Stimulated activated CD4-positive, alpha-beta T cell treated with anti-CD3 and anti-CD28 coated beads, Interleukin-1b, Interleukin-23, amount 100 ng/mL, for 24 hours (primary cell): ENCODE results near the gene DNPH1.

Source experiments
- DNase-seq, 4 experiments: peaks; one replicate each; pipeline ENCODE4 v3.0.0-alpha.2; 2020; ENCODE audit warnings: low read depth in 4 of 4, low spot score in 1 of 4

Gene DNPH1

GRCh38 chr6:43185391-43185985, 43.8 kb downstream of the DNPH1 start:
- no peak for DNase-seq

DNA sequence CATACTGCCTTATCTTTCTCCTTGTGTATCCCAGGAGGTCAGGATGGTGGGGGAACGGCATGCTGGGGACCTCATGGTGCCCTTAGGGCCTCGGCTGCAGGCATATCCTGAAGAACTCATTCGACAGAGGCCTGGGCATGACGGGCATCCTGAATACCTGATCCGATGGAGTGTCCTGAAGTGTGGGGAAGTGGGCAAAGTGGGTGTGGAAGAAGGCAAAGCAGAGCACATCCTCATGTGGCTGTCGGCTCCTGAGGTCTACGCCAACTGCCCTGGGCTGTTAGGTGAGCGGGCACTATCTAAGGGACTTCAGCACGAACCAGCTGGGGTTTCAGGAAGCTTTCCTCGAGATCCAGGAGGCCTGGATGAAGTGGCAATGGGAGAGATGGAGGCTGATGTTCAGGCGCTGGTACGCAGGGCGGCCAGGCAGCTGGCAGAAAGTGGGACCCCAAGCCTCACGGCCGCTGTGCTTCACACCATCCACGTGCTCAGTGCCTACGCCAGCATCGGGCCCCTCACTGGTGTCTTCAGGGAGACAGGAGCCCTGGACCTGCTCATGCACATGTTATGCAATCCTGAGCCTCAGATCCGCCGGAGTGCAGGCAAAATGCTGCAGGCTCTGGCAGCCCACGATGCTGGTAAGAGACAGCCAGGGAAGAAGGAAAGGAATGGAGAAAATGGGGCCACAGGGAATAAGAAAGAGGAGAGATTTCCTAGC, 44.9 kb downstream of the DNPH1 start:
- no peak for DNase-seq

DNA sequence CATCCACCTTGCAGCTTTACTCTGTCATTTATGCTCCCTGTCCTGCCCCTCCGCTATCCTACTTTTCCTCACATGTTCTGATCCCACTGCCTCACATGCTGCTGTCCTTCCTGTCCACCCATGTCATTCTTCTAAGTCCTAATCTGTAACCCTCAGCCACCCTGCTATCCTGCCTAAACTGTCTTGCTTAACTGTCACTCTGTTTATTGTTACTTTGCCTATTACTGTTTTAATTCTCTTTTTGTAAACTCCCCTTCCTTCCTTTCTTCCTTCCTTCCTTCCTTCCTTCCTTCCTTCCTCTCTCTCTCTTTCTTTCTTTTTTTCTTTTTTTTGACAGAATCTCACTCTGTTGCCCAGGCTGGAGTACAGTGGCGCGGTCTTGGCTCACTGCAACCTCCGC, 45.8 kb downstream of the DNPH1 start:
- no peak for DNase-seq

- peak; percentile 41 to 76 (median 56) for DNase-seq
Measured at GRCh38 chr6:43181942-43182860, 47.1 kb downstream of the DNPH1 start, which contains the start of gene CUL9. Gene CUL9 (plus strand): TSS chr6:43182196. CDS start chr6:43184311, 2,115 bp downstream.

GRCh38 chr6:43181621-43181941, 47.7 kb downstream of the DNPH1 start:
- no peak for DNase-seq

DNA sequence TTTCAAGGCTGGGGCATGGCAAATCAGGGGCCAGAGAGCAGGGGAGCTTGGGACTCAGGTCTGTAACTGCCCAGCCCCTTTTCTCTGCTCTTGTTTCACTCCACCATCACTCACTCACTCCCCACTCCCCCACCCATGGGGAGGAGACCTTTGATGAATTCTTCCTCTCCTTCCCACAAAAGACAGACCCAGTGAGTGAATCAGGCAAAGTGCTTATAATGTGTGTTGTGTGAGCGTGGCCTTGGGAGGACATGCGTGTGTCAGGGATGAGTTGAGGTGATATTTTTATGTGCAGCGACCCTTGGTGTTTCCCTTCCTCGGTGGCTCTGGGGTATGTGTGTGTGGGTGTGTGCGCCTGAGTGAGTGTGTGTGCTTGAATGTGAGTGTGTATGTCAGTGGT, 48.3 kb downstream of the DNPH1 start:
- no peak for DNase-seq

DNA sequence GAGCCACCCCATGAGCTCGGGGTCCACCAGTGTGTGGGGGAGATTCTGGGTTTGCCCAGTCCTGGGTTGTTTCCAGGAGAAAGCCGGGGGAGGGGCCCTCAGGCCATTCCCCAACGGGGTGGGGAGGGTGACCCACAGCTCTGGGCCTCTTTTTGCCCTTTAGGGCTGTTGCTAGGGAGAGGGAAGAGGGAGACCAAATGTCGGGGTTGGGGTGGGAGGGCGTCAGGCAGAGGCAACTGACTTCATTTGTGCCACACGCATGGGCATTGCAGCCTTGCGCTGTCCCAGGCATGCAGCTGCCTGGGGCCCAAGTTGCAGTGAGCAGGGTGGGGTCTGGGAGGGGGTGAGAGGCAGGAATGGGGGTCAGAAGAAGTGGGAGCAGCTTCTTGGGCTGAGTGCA, 49.2 kb downstream of the DNPH1 start:
- no peak for DNase-seq

- DNase-seq = no peak
Measured at GRCh38 chr6:43178951-43179830, 50.1 kb downstream of the DNPH1 start.

DNA sequence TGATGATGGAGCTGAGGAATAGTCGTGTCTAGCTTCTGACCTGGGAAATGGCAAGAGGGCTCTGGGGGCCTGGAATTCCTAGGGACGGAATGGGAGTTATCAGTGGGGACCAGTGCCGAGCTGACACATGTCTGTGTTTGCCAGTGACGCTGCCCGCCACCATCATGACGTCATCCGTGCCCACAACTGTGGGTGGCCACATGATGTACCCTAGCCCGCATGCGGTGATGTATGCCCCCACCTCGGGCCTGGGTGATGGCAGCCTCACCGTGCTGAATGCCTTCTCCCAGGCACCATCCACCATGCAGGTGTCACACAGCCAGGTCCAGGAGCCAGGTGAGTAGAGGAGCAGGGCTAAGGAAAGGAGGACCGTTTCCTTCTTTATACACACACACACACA, 51.1 kb downstream of the DNPH1 start:
- no peak for DNase-seq

DNA sequence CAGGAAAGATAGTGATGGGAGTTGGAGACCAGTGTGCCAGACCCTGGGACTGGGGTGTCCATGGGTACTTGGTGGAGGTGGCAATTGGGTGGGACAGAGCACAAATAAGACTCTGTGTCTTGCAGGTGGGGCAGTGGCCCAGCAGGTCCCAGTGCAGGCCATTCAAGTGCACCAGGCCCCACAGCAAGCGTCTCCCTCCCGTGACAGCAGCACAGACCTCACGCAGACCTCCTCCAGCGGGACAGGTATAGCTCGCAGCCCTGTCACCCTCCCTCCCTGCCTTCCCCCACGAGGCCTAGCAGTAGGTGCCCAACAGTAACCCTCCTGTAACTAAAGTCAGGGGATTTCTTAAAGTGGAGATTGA, 52.9 kb downstream of the DNPH1 start:
- DNase-seq = no peak

DNA sequence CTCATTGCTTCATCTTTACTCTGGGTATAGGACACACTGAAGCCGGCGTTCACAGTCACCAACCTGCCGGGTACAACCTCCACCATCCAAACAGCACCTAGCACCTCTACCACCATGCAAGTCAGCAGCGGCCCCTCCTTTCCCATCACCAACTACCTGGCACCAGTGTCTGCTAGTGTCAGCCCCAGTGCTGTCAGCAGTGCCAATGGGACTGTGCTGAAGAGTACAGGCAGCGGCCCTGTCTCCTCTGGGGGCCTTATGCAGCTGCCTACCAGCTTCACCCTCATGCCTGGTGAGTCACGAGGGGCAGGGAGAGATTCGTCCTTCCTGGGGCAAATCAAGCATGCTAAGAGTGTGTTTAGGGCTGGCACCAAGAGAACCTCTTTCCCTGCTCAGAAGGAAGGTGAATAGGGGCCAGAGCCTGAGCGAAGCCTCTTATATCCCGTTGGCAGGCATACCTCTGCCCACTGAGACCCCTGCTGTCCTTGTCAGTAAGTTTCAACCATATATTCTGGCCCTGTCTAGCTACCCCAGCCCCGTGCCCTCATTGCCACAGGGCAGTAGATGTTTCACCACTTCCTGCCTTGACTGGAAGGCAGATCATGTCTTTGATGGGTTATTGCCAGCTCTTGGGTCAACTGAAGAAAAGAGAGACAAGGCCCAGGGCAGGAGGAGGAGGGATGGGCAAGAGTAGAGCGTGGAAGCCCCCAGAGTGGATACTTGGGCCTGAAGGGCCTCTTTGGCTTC, 53.4 kb downstream of the DNPH1 start:
- DNase-seq = no peak
